BE2C (cell line): Measurements from ENCODE around the gene IL1RAPL2.
"Not testable (repeated sequence)": the region's sequence is repeated elsewhere in the genome, so short reads cannot be mapped to it uniquely, and the experiment has no call there.

ENCODE experiments used
- DNase-seq: peaks from one replicate; pipeline ENCODE4 v3.0.0-alpha.2; 2020
- H3K27me3 ChIP-seq: fragments of 250-450 bp; sonication (Bioruptor Pico); 2 replicates; pipeline ENCODE4 v1.5.1; 2020; ENCODE audit warnings: mild to moderate bottlenecking
- H3K36me3 ChIP-seq: fragments of 250-450 bp; sonication (Bioruptor Pico); 2 replicates; pipeline ENCODE4 v1.5.1; 2020; ENCODE audit warnings: mild to moderate bottlenecking
- H3K4me1 ChIP-seq: fragments of 250-450 bp; sonication (Bioruptor Pico); 2 replicates; pipeline ENCODE4 v1.5.1; 2020
- H3K4me3 ChIP-seq: 2 replicates; pipeline ENCODE4 v1.5.1; 2011; ENCODE audit warnings: low read depth, low read length
- H3K9me3 ChIP-seq: fragments of 250-450 bp; sonication (Bioruptor Pico); 2 replicates; pipeline ENCODE4 v1.5.1; 2020
- TF ChIP-seq, protein P1 (sequence below): IDR thresholded peaks from 2 replicates; pipeline ENCODE4 v1.5.1; 2012; ENCODE audit warnings: mild to moderate bottlenecking, low read depth, low read length

Gene IL1RAPL2

DNA sequence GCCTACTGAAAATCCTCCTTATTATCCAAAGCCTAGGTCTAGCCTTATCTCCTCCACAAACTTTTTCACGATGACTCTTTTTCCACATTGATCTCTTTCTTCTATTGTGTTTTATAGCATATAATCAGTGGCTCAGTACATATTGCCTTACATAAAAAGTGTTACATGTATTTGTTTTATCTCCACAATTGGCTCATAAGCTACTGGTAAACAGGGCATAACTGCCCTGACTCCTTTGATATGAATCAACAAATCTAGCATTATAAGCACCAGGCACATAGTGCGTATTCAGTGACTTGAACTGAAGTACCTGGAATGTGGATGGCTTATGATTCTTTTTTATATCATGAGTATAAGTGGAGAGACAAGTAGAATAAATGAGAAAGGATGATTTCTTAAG lies 447.7 kb downstream of the IL1RAPL2 start:
- H3K4me3 ChIP-seq, result no peak overlapping the region
- TF ChIP-seq, protein P1, sequence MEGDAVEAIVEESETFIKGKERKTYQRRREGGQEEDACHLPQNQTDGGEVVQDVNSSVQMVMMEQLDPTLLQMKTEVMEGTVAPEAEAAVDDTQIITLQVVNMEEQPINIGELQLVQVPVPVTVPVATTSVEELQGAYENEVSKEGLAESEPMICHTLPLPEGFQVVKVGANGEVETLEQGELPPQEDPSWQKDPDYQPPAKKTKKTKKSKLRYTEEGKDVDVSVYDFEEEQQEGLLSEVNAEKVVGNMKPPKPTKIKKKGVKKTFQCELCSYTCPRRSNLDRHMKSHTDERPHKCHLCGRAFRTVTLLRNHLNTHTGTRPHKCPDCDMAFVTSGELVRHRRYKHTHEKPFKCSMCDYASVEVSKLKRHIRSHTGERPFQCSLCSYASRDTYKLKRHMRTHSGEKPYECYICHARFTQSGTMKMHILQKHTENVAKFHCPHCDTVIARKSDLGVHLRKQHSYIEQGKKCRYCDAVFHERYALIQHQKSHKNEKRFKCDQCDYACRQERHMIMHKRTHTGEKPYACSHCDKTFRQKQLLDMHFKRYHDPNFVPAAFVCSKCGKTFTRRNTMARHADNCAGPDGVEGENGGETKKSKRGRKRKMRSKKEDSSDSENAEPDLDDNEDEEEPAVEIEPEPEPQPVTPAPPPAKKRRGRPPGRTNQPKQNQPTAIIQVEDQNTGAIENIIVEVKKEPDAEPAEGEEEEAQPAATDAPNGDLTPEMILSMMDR, result no peak

DNA sequence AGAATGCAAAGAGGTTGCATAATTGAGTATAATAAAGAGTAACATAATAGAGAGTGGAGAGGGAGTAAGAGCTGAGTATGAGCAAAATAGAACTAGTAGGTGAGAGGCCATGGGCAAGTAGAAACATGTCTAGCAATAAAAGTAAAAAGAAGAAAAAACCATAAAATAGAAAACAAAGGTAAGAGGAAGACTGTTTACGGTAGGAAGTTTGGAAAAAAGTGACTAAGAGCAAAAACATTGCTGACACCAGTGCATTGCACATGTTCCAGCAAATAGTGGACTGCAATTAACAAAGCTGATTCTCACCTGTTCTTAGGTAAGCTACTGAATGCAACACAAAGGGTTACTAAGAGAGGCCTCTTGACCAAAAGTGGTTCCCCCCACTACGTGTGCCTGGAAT lies 451.6 kb downstream of the IL1RAPL2 start:
- no peaks in the 10 kb centered on the region for H3K9me3 ChIP-seq
- no peak for DNase-seq

More for the DNA sequence above, 447.7 kb downstream of the IL1RAPL2 start:
- Histone ChIP-seq H3K9me3 (no peaks in the 10 kb centered on the region), H3K36me3 (no peaks in the 10 kb centered on the region), H3K4me1 (no peaks in the 10 kb centered on the region), H3K27me3 (no peaks in the 10 kb centered on the region)
- no peak for DNase-seq

DNA sequence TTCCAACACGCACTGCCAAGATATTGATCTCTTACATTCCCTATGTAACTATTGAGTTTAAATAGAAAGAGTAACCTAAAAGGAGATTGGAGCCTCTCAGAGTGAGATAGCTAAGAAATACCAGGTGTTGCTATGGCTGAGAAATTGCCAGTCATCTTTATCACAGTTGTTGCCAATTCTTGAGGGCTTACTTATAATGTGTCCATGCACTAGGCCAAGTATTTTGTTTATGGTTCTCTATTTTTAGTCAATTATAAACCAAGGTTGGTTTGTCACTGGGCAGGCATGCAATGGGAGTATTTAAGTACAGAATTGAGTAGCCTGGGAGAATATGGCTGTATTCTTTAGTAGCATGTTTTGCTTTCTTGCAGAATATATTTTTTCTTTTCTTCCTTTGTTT lies 452.9 kb downstream of the IL1RAPL2 start:
- no peaks in the 10 kb centered on the region for H3K9me3 ChIP-seq
- TF ChIP-seq, protein P1, result no peak
- no peak overlapping the region for H3K4me3 ChIP-seq
- H3K4me1 ChIP-seq, result no peaks in the 10 kb centered on the region
- DNase-seq, result no peak
- H3K27me3 ChIP-seq, result no peaks in the 10 kb centered on the region
- H3K36me3 ChIP-seq, result no peaks in the 10 kb centered on the region

More for the DNA sequence above, 451.6 kb downstream of the IL1RAPL2 start:
- H3K4me3 ChIP-seq, result no peak overlapping the region
- H3K27me3 ChIP-seq, result no peaks in the 10 kb centered on the region
- H3K36me3 ChIP-seq, result no peaks in the 10 kb centered on the region
- H3K4me1 ChIP-seq, result no peaks in the 10 kb centered on the region
- TF ChIP-seq, protein P1, result no peak

DNA sequence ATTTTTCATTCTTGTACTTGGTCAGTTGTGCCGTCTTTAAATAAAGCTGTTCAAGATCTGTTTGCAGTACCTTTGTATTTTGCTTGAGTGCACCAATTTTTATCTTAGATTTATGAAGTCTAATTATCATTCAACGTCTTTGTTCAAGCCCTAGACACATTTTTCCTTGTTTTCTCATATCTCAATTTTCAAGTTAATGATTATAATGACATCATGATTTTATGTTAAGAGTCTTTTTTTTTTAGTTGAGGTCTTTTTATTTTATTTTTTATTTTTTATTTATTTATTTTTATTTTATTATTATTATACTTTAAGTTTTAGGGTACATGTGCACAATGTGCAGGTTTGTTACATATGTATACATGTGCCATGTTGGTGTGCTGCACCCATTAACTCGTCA lies 463.0 kb downstream of the IL1RAPL2 start:
- H3K9me3 ChIP-seq, DNase-seq, H3K4me1 ChIP-seq: not testable (repeated sequence)

DNA sequence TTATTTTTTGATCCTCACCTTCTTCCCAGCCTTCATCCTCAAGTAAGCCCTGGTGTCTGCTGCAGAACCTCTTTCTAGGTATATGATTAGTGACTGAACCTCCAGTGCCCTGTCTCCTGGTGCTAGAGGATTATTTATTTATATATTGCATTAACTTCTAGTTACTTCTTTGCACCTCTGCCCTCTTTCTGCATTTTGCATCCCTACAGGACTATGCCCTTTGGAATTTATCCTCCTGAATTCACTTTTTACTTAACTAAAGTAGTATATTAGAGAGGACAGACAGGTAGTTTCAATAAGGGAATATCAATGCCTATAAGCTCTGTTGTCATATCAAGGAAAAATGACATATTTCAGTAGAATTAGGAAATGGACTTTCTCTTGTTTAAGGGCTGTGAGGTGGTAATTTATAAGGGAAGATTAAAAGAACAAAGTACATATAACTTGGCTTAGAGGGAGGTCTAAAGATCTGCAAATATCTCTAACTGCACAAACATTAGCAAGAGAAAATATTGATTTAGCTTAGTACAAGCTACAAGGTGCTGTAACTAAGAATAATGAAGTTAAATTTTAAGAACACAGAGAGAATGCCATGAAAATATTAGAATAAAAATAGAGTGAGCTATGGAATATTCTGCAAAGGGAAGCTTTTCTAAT lies 472.8 kb downstream of the IL1RAPL2 start:
- Histone ChIP-seq H3K4me3 (no peak overlapping the region), H3K36me3 (no peaks in the 10 kb centered on the region), H3K9me3 (no peaks in the 10 kb centered on the region), H3K4me1 (no peaks in the 10 kb centered on the region), H3K27me3 (no peaks in the 10 kb centered on the region)
- TF ChIP-seq, protein P1, result no peak
- DNase-seq, result no peak

More for the DNA sequence above, 463.0 kb downstream of the IL1RAPL2 start:
- not testable (repeated sequence) for H3K4me3 ChIP-seq, H3K27me3 ChIP-seq, H3K36me3 ChIP-seq

DNA sequence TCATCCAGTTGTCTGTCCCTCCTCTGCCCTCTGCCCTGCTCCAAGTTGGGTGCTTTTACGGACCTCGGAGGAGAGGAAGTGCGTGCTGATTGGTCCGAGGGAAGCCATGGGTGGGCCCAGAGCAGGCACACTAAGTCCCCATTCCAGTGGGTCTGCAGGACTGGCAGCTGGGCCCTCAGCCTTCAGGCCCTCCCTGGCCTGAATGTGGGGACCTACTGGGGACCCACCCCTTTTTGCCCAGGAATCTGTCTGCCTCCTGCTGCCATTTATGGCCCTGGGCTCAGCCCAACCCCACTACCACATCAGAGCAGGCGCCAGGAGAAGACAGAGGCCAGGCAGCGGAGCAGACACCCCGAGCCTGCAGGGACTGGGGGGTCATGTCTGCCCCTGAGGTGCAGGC lies 484.9 kb downstream of the IL1RAPL2 start:
- no peaks in the 10 kb centered on the region for H3K9me3 ChIP-seq
- no peaks in the 10 kb centered on the region for H3K36me3 ChIP-seq
- H3K4me1 ChIP-seq, result no peaks in the 10 kb centered on the region
- TF ChIP-seq, protein P1, result no peak
- no peak overlapping the region for H3K4me3 ChIP-seq
- DNase-seq, result no peak
- no peaks in the 10 kb centered on the region for H3K27me3 ChIP-seq

DNA sequence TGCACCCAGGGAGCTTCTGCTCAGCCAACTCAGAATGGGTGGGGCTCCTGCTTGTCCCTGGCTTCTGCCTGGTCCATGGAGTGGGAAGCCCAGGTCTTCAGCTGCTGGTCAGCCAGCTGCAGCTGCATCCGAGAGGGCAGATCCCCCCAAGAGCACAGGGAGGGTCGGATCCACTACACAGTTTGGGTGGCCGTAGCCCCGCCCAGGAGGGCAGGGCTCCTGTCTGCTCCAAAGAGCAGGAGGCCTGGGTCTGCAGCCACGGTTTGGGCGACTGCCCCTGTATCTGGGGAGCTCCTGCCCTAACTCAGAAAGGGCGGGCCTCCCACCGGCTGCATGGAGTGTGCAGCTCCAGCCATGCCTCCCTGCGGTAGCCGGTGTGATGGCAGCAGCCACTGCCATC lies 485.4 kb downstream of the IL1RAPL2 start:
- Histone ChIP-seq H3K4me3 (no peak overlapping the region), H3K27me3 (no peaks in the 10 kb centered on the region), H3K36me3 (no peaks in the 10 kb centered on the region), H3K9me3 (no peaks in the 10 kb centered on the region), H3K4me1 (no peaks in the 10 kb centered on the region)
- TF ChIP-seq, protein P1, result no peak
- no peak for DNase-seq
